KBM-7 (cell line): ENCODE data around the gene ARHGEF4.
"Not testable (repeated sequence)": the region's sequence is repeated elsewhere in the genome, so short reads cannot be mapped to it uniquely, and the experiment has no call there.

Source experiments
- DNase-seq: peaks from one replicate; pipeline ENCODE4 v3.0.0-alpha.2; 2015
- in situ Hi-C: fragments of 300-500 bp; cut with MboI; formaldehyde crosslinking; loops from 2 replicates; pipeline ENCODE4 v1.14.3; 2020; ENCODE audit warnings: low sequenced_read_pairs, low pct_unique_long_range_greater_than_20kb, mixed read lengths

The ARHGEF4 gene

DNA sequence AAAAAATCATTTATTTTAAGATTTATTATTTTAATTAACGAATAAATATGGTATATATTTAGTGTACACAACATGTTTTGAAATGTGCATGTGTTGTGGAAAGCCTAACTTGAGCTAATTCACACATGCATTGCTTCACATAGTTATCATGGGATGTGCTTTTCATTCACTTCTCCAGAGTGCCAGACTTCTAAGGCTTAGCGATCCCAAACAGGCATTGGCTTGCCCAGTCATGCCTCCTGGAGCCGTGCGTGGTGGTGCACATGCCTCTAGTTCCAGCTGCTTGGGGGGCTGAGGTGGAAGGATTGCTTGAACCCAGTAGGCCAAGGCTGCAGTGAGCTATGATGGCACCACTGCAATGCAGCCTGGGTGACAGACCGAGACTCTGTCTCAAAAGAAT is 40.5 kb downstream of the ARHGEF4 start:
- in situ Hi-C loops, result no loop called here

GRCh38 chr2:130878316-130878715 is 41.6 kb downstream of the ARHGEF4 start:
- in situ Hi-C loops, result no loop called here

More for the DNA sequence above, 40.5 kb downstream of the ARHGEF4 start:
- DNase-seq, result no peak

GRCh38 chr2:130878933-130879332 is 42.2 kb downstream of the ARHGEF4 start:
- DNase-seq, result no peak
- in situ Hi-C loops, result no loop called here

More at GRCh38 chr2:130878316-130878715, 41.6 kb downstream of the ARHGEF4 start:
- no peak for DNase-seq

DNA sequence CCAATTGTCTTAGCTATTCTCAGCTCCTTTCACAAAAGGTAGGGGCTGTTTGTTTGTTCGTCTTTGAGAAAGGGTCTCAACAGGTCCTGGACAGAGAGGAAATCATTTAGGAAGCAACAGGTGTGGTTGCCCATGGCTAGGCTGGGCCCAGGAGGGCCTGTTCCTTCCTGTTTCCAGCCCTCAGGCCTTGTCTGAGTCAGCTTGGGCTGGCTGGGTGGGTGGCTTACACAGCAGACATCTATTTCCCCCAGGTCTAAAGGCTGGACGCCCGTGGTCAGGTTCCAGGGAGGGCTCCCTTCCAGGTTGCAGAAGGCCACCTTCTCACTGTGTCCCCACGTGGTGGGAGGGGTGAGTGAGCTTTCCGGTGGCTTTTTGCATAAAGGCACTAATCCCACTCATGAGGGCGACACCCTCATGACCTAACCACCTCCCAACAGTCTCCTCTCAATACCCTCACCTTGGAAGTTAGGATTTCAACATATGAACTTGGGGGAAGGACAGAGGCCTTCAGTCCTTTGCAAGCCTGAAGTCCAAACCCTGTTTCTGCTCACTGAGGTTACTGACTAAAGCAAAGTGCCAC is 45.5 kb downstream of the ARHGEF4 start:
- in situ Hi-C loops, result no loop called here

GRCh38 chr2:130882991-130883390 is 46.3 kb downstream of the ARHGEF4 start:
- in situ Hi-C loops, result no loop called here
- DNase-seq, result no peak

More for the DNA sequence above, 45.5 kb downstream of the ARHGEF4 start:
- DNase-seq, result no peak

GRCh38 chr2:130883496-130883895 is 46.8 kb downstream of the ARHGEF4 start:
- DNase-seq, result no peak
- in situ Hi-C loops, result no loop called here

DNA sequence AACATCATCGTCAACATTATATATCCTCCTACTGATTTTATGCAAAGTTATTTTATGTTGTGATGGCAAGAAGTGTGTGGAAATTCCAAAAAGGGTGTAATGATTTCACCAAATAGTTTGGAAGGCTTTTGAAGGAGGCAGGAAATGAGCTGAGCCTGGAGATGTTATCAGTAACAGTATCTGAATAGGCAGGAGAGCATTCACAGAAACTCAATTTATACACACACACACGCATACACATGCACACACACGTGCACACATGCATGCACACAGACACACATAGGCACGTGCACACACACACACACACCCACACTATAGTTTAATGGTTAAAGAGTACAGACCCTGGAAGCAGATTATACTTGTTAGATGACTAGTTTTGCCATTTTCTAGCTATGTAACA is 47.3 kb downstream of the ARHGEF4 start:
- DNase-seq, result no peak
- in situ Hi-C loops, result no loop called here

GRCh38 chr2:130884503-130884902 is 47.8 kb downstream of the ARHGEF4 start:
- DNase-seq, result no peak
- in situ Hi-C loops, result no loop called here

- in situ Hi-C loops, result no loop called here
- DNase-seq, result no peak
Measured at GRCh38 chr2:130887643-130888042, 50.9 kb downstream of the ARHGEF4 start.

DNA sequence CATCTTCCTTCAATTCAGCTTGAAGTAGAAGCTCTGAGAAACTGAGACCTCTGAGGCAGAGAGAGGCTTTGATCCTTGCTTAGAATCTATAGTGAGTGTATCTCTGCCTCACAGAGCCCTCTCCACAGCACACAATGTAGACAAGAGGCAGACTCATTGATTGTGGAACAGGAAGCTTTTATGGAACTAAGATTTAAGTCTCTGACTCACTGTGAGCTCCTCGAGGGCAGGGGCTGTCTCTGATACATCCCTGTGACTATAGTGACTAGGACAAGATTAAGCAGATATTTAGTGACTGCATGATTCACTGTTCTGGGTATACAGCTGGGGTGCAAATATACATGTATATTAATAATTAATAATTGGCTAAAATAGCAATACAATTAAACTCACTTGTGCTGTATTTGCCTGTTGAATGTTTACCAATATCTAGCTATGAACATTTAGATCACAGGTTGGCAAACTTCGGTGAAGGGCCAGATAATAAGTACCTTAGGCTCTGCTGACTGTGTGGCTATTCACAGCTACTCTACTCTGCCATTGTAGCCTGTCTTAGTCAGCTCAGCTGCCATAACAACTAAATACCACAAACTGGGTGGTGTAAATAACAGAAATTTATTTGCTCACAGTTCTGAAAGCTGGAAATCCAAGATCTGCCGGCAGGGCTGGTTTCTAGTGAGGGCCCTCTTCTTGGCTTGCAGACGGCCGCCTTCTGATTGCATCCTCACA is 54.4 kb downstream of the ARHGEF4 start:
- no peak for DNase-seq

GRCh38 chr2:130891966-130892365 is 55.3 kb downstream of the ARHGEF4 start:
- in situ Hi-C loops, result no loop called here

More for the DNA sequence above, 54.4 kb downstream of the ARHGEF4 start:
- in situ Hi-C loops, result no loop called here

DNA sequence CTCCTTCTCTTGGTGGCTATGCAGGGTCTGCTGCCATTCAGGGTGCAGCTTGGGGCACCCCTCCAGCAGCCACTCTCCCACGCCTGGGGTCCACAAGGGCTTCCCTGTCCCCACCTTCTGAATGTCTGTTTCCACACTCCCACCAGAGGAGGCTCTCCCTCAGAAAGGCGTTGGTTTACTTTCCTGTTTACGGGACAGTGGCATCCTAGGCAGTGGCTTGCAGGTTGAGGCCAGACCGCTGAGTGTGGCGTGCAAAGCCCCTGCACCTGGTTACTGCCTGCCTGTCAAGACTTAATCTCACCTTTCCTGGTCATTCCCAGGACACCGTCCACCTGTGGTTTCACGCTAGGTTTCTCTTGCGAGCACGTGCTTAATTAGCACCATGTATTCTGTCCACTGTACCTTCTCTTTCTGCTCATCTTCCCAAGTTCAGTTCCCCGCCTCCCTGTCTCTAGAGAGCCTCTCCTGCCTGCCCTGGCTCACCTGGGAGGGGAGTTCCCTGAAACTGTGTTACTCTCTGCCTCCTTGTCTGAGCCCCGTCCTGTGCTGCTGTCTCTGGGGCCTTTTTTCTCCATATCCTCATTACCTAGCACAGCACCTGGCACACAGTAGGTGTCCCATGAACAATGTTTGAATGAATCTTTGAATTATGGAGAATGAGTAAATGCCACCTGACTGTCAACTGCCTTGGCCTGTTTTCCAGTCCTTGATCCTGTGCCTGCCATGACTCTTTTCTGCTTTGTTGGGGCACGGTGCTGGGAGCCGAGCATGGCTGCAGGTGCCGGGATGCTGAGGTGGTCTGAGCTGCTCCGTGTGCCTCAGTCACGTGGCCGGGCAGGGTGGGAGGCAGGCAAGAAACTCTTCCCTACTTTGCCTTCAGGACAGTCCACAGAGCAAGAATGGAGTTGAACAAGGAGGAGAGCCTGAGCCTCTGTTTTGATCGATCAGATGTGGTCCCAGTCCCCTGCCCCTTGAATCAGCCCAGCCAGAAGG is 56.4 kb downstream of the ARHGEF4 start:
- in situ Hi-C loops, result no loop called here
- DNase-seq, result no peak

More at GRCh38 chr2:130891966-130892365, 55.3 kb downstream of the ARHGEF4 start:
- DNase-seq, result no peak

DNA sequence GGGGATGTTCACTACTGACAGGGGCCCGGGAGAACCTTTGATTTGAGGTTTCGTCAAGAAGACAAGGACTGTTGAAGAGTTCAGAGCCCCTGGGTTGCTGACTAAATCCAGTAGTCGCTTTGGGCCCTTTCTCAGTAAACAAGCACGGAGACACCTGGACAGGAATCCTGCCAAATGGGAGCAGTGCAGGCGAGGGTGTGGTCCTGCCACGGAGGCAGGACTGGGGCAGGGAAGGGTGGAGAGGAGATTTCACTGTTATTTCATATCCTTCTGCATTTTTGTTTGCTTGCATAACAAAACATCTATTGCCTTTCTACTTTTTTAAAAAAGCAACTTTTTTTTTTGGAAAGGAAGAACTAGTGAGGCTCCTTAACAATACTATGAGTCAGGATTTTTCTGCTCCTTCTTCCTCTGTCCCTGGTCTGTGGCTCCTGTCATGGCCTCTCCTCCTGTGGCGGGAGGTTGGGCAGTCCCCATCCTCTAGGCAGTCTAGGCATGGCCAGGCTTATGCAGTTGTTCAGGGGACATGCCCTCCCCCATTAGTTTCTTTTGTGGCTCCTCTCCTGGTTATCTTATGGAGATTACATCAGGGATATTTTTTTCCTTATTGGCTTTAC is 57.7 kb downstream of the ARHGEF4 start:
- in situ Hi-C loops, result no loop called here
- DNase-seq, result no peak

- in situ Hi-C loops, result no loop called here
- DNase-seq, result no peak
Measured at GRCh38 chr2:130896813-130897212, 60.1 kb downstream of the ARHGEF4 start.

GRCh38 chr2:130898553-130898952 is 61.8 kb downstream of the ARHGEF4 start:
- DNase-seq, result no peak
- in situ Hi-C loops, result no loop called here

DNA sequence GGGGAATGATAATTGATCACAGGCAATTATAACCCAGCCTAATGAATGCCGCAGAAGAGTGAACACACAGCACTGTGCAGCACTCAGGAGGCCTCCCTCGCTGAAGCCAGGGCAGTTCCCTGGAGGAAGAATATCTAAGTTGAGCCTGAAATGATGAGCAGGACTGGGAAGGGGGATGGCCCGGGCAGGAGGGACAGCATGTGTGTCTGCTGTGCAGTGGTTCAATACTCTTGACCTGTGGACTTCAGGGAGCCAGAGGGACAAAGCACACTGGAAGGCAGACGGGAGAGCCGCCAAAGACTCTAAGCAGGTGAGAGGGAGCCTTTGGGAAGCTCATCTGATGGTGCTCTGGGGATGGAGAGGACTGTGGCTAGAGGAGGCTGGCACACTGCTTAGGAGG is 62.6 kb downstream of the ARHGEF4 start:
- in situ Hi-C loops, result no loop called here
- DNase-seq, result no peak

- in situ Hi-C loops, result no loop called here
- DNase-seq, result no peak
Measured at GRCh38 chr2:130901061-130901460, 64.3 kb downstream of the ARHGEF4 start.

DNA sequence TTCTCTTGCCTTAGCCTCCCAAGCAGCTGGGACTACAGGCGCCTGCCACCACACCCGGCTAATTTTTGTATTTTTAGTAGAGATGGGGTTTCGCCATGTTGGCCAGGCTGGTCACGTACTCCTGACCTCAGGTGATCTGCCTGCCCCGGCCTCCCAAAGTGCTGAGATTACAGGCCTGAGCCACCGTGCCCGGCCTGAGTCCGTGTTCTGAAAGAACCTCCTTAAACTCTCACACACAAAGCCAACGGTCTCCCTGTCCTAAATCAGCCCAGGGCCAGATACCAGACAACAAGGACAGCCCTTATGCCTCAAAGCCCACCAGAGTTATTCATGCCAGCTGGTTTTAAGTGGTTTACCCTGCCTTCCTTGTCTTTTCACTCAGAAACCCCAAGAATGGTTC is 64.9 kb downstream of the ARHGEF4 start:
- DNase-seq, in situ Hi-C loops: not testable (repeated sequence)

DNA sequence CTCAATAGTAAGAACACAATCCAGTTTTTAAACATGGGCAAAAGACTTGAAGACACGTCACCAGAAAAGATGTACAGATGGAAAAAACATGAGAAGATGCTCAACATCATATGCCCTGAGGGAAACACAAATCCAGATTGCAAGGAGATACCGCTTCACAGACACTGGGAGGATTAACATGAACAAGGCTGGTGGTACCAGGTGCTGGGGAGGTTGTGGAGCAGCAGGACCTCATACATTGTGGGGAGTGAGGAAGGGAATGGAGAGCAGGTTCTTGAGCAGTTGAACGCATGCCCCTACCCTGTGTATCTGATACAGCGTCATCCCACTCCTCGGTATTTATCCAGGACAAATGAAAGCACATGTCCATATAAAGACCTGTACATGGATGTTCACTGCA is 72.1 kb downstream of the ARHGEF4 start:
- in situ Hi-C loops, result no loop called here

More for the DNA sequence above, 72.1 kb downstream of the ARHGEF4 start:
- no peak for DNase-seq
